Left ventricle myocardium inferior (tissue), 1 donor: ENCODE data around the gene ANKLE2. TPM values are rescaled to one million over a fixed set of nuclear protein-coding genes. Genes with fewer than 3 reads are reported as not detected.

Source experiments
- DNase-seq: peaks from one replicate; pipeline ENCODE4 v3.0.0-alpha.2; 2020
- H3K27ac ChIP-seq: fragments of 200-600 bp; replicated peaks from 2 replicates; pipeline ENCODE4 v1.8.0; 2021
- H3K27me3 ChIP-seq: fragments of 200-600 bp; 2 replicates; pipeline ENCODE4 v1.8.0; 2021; ENCODE audit warnings: low read depth
- H3K36me3 ChIP-seq: fragments of 200-600 bp; 2 replicates; pipeline ENCODE4 v1.8.0; 2021
- H3K4me1 ChIP-seq: fragments of 200-600 bp; 2 replicates; pipeline ENCODE4 v1.8.0; 2021
- H3K4me3 ChIP-seq: fragments of 200-600 bp; 2 replicates; pipeline ENCODE4 v1.8.0; 2021; ENCODE audit warnings: mild to moderate bottlenecking, moderate library complexity
- H3K9me3 ChIP-seq: fragments of 200-600 bp; replicated peaks from 2 replicates; pipeline ENCODE4 v1.8.0; 2021
- intact Hi-C: fragments of 100-400 bp; cut with micrococcal nuclease; formaldehyde crosslinking; loops from one replicate; pipeline ENCODE4 v1.11.0; 2022
- total RNA-seq: library from RNA; stranded (reverse); fragmentation: NEBNext Ultra II Directional; extraction: Animal tissue kit (Norgen Biotek cat#: 25700); gene quantifications from one replicate; pipeline ENCODE4 v1.2.1, GENCODE V29; 2021
- TF ChIP-seq, protein P1 (sequence below): fragments of 200-600 bp; IDR thresholded peaks from 2 replicates; pipeline ENCODE4 v1.8.0; 2021; ENCODE audit warnings: antibody characterized with exemption, mild to moderate bottlenecking, borderline replicate concordance
- donor health status: DM: no; HTN: yes; CAD: no; lungs with severe emphysema.

Gene ANKLE2
- total RNA-seq, 1 donor from 2014 or later = 21.2 TPM

DNA sequence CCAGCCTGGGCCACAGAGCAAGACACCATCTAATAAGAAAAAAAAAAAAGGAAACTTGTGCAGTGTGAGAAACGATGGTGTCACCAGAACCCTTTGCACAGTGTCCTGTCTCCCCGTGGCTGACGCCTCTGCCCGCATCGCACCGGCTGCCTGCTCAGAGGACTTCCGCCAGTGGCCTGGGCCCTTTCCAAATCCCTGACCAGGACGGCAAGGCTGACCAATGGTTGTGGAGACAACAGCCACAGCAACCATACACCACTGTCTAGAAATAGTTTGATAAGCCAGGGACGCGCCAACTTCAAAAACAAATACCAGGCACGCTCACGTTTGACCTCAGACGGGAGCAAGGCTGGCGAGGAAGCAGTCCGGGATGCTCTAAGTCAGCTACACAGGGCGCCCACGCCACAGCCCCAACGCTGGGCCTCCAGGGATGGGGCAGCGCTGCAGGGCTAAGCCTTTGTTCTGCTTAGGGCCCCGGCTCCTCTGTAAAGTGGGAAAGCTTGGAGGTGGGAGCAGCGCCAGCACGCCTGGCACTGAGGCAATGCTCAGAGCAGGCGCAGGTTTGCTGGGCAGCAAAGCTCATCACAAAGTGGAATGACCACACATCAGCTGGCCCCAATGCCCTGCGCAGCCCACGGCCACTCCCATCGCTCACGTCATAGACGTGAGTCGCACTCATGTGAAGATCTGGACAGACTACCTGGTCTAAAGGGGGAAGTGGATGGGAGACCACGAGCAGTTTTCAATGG, 38.4 kb downstream of the ANKLE2 start:
- H3K4me3 ChIP-seq = no peak overlapping the region
- H3K36me3 ChIP-seq = peaks cover 85% of the 10 kb centered on the region
- peak; percentile 62 for DNase-seq
- TF ChIP-seq, protein P1, sequence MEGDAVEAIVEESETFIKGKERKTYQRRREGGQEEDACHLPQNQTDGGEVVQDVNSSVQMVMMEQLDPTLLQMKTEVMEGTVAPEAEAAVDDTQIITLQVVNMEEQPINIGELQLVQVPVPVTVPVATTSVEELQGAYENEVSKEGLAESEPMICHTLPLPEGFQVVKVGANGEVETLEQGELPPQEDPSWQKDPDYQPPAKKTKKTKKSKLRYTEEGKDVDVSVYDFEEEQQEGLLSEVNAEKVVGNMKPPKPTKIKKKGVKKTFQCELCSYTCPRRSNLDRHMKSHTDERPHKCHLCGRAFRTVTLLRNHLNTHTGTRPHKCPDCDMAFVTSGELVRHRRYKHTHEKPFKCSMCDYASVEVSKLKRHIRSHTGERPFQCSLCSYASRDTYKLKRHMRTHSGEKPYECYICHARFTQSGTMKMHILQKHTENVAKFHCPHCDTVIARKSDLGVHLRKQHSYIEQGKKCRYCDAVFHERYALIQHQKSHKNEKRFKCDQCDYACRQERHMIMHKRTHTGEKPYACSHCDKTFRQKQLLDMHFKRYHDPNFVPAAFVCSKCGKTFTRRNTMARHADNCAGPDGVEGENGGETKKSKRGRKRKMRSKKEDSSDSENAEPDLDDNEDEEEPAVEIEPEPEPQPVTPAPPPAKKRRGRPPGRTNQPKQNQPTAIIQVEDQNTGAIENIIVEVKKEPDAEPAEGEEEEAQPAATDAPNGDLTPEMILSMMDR = no peak
- H3K4me1 ChIP-seq = peaks cover 12% of the 10 kb centered on the region
- intact Hi-C loops = no loop called here
- no peaks in the 10 kb centered on the region for H3K9me3 ChIP-seq
- H3K27me3 ChIP-seq = no peaks in the 10 kb centered on the region
- H3K27ac ChIP-seq = peak overlapping the region; percentile 1

DNA sequence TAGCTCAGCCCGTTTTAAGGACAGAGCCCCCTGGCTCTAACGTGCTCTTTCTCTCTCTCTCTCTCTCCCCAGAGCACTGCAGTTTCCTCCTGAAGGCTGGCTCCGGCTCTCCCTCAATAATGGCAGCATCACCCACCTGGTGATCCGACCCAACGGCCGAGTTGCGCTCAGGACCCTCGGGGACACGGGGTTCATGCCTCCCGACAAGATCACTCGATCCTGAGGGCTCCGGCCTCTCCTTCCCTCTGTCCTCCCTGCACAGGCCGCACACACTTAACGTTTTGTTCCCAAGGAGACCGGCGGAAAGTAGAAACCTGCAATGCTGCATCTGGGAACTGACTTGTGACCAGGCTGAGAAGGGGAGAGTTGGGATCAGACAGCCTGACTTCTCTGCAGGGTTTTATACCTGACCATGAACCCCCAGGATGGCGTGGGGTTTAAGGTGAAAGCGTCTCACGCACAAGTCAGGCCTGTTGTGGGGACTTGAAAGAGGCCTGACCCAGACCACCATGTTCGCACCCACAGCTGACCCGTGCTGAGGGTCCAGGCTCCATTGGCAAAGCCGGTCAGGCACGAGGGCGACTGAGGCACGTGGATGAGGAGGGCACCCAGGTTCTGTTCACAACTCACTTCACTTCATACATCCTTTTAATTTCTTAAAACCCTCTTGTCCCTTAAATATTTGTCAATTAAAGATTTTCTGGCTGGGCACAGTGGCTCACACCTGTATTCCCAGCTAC, 40.9 kb downstream of the ANKLE2 start:
- H3K27me3 ChIP-seq = no peaks in the 10 kb centered on the region
- no peak overlapping the region for H3K4me3 ChIP-seq
- H3K9me3 ChIP-seq = no peaks in the 10 kb centered on the region
- DNase-seq = no peak
- intact Hi-C loops = no loop called here
- peaks cover 12% of the 10 kb centered on the region for H3K4me1 ChIP-seq
- TF ChIP-seq, protein P1 = no peak
- H3K27ac ChIP-seq = no peak overlapping the region
- H3K36me3 ChIP-seq = peaks cover 84% of the 10 kb centered on the region

DNA sequence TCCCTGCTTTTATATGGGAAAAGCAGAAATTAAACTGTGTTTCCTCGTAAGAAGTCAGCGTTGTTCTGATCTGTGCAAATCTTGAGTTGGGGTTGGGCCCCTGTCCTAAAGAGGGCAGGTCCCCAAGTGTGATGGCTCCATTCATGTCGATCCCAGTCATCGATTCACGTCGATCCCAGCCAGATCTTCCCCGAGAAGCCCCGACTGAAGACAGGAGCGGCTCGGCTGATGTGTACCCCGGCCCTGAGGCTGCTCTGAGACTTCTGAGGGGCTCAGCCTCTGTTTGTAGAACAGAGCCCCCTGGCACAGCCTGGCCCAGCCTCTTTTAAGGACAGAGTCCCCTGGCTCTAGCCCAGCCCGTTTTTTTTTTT, 41.7 kb downstream of the ANKLE2 start:
- Histone ChIP-seq H3K27me3 (no peaks in the 10 kb centered on the region), H3K4me1 (peaks cover 12% of the 10 kb centered on the region), H3K36me3 (peaks cover 84% of the 10 kb centered on the region), H3K9me3 (no peaks in the 10 kb centered on the region), H3K27ac (no peak overlapping the region), H3K4me3 (no peak overlapping the region)
- TF ChIP-seq, protein P1 = no peak
- no peak for DNase-seq
- intact Hi-C loops = no loop called here

DNA sequence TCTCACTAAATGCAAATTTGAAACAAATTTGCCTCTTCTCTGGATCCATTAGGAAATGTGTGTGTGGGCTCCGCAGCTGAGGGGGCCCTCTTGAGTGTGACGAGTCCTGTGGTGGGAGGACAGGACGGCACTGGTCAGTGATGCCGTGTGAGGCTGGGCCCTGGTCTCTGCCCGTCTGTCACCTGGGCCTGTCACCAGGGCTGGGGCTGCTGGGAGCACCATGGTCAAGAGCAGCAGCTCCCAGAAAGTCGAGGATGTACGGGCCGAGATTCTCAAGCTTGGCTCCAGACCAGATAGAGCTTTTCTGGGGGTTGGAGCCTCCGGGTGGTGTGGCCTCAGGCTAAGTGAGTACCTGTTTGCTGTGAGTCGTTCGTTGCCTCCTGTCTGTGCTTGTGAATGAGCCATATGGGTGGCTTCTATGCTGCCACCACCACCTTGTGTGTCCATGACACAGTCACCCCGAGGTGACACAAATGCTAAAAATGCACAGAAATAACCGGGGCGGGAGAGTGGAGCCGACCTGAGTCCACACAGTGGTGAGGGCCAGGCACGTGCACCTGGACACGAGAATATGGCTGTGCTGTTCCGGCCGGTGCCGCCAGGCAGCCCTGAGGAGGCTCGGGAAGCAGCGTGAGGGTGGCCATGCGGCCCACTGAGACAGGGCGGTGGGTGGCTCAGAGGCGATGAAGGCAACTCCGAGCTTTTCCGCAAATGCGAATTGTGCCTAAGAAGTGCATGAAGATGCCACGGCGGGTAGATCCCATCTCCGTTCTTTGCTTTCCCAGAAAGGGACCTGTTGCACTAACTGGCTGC, 42.3 kb downstream of the ANKLE2 start:
- intact Hi-C loops = no loop called here
- H3K27ac ChIP-seq = no peak overlapping the region
- DNase-seq = no peak
- H3K9me3 ChIP-seq = no peaks in the 10 kb centered on the region
- peaks cover 12% of the 10 kb centered on the region for H3K4me1 ChIP-seq
- H3K36me3 ChIP-seq = peaks cover 82% of the 10 kb centered on the region
- TF ChIP-seq, protein P1 = no peak
- H3K27me3 ChIP-seq = no peaks in the 10 kb centered on the region
- no peak overlapping the region for H3K4me3 ChIP-seq

DNA sequence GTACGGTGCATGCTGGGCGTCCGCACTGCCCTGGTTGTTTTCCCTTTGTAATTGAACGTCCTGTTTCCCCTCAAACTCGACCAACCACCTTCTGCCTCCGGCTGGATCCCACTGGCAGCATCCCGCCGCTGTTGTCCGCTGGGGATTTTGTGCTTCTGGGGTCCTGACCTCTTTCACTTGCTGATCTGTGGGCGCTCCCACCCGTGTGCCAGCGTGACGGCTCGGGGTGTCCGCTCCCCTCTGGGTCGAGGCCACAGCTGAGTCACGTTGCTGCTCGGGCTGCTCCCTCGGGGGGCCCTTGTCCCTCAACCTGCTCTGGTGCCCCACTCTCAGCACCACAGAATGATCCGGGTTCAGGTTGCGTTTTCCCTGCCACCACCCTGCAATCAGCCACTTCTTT, 43.0 kb downstream of the ANKLE2 start:
- Histone ChIP-seq H3K36me3 (peaks cover 75% of the 10 kb centered on the region), H3K27ac (no peak overlapping the region), H3K9me3 (no peaks in the 10 kb centered on the region), H3K27me3 (no peaks in the 10 kb centered on the region), H3K4me3 (no peak overlapping the region), H3K4me1 (peaks cover 11% of the 10 kb centered on the region)
- no peak for DNase-seq
- intact Hi-C loops = no loop called here
- TF ChIP-seq, protein P1 = no peak
